ENCODE results near the gene FAM114A1.
A peak's percentile ranks its signal among the peaks of the same experiment; 100 is the strongest.

FAM114A1 gene

DNA sequence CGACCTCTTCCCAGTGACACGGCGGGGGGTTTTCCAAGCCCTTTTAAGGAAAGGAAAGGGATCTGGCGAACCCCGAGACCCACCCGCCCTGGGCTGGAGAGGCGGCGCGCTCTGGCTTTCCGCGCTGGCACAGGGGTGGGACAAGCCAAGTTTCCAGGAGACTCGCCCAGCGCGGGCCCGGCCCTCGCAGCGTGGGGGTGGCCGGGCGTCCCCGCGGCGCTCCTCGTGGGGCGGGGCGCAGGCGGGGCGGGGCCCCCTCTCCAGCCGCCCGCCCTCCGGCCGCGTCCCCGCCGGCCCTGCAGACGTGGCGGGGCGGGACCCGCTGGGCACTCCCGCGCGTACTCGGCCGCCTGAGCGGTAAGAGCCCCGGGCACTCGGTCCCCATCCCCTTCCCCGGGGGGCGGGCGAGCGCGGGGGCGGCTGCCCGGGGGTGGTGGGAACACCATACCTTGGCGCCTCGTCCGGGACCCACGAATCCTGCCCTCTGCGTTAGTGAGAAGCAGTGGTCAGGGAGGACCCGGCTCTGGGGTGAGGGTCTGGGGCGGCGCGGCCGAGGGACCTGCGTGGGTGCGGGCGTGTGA is at the start of gene FAM114A1:
FAM114A1 (plus strand) TSS at position 329 of the 581 bp plus-strand sequence. CDS start 10,273 bp downstream, outside the sequence.
- DNase-seq, result no peak

DNA sequence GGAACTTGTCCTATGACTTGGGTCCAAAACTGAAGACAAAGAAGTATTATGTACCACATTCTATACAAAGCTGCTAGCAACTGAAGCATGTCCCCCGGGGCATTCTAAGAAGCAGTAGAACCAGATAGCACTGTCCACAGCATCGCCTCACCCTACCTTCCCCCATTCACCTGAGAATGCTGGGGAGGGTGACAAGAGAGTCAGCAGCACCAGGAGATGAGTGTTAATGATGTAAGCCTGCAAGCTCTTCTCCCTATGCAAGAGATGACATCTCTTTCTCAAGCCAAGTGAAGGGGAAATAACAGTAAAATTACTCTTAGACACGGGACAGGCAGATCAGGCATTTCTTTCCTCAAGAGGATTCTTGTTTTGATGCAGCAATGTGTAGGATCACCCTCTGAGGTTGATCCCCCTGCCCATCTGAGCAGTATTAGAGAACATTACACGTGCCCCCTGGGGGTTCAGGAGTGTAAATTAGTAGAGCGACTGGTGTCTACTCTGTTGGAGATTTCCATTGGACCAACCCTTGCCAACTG is 49.1 kb upstream of the FAM114A1 start:
- no peak for DNase-seq

DNA sequence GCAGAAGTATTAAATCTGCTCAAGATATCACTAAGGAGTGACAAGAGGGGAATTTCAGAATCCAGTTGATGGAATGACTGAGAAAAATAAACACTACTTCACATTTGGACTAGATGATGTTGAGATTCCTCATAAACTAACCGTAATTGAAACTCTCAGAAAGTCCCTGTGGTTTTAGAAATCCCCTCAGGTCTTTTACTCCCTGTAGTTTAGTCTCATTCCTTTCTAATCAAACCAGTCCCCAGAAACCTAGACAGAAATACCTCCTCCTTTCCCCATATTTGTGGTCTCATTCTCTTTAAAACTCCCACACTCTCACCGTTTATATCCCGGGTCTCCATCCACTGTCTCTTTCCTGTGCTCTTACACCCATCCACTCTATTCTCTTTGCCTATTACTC is 48.0 kb upstream of the FAM114A1 start:
- DNase-seq, result no peak

- no peak for DNase-seq
These were observed 47.1 kb upstream of the FAM114A1 start for GRCh38 chr4:38820329-38821061.

GRCh38 chr4:38821739-38822138 is 45.9 kb upstream of the FAM114A1 start:
- no peak for DNase-seq

- DNase-seq, result no peak
These were observed 44.8 kb upstream of the FAM114A1 start for GRCh38 chr4:38822748-38823303.

- DNase-seq, result no peak
These were observed 43.8 kb upstream of the FAM114A1 start for GRCh38 chr4:38823766-38824165.

GRCh38 chr4:38829237-38829636 is 38.4 kb upstream of the FAM114A1 start:
- DNase-seq, result no peak

DNA sequence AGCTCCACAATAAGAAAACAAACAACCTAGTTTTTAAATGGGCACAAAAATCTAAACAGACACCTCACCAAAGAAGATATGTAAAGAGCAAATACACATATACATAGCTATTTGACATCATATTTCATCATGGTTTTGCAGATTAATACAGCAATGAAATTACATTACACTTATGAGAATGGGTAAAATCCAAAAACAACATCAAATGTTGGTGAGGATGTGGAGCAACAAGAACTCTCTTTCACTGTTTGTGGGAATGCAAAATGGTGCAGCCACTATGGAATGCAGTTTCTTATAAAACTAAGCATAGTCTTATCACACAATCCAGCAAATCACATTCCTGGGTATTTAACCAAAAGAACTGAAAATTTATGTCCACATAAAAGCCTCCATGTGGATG is 36.0 kb upstream of the FAM114A1 start:
- no peak for DNase-seq

- no peak for DNase-seq
These were observed 35.4 kb upstream of the FAM114A1 start for GRCh38 chr4:38832206-38832605.

GRCh38 chr4:38832624-38833528 is 34.7 kb upstream of the FAM114A1 start:
- no peak for DNase-seq

- no peak for DNase-seq
These were observed 33.0 kb upstream of the FAM114A1 start for GRCh38 chr4:38834570-38834969.

DNA sequence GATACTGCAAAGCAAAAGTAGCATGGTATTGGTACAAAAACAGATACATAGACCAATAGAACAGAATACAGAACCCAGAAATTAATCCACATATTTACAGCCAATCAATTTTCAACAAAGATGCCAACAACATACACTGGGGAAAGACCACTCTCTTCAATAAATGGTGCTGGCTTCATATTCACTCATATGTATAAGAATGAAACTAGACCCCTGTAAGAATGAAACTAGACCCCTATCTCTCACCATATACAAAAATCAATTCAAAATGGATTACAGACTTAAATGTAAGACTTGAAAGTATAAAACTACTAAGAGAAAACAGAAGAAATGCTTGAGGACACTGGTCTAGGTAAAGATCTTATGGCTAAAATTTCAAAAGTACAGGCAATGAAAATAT is 30.3 kb upstream of the FAM114A1 start:
- DNase-seq, result no peak

- no peak for DNase-seq
These were observed 29.8 kb upstream of the FAM114A1 start for GRCh38 chr4:38837849-38838248.

- no peak for DNase-seq
These were observed 24.6 kb upstream of the FAM114A1 start for GRCh38 chr4:38842994-38843393.

- DNase-seq, result no peak
These were observed 21.6 kb upstream of the FAM114A1 start for GRCh38 chr4:38846015-38846414.

DNA sequence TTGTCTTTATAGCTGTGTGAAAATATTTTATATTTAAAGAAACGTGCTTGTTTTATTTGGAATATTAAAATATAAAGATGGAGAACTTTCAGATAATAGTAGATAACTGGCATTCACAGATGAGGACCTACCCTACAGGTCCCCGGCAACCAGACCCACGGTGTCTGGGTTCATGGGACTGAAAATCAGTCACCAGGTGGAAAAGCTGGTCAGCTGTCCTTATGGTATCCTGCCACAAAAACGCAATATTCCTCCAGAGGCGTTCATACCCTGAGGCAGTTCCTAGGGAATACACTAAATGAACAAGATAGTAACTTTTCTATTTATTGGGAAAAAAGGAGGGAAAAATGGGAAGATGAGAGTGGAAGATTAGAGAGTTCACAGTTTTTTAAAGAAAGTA is 12.1 kb upstream of the FAM114A1 start:
- DNase-seq, result no peak

- DNase-seq, result no peak
These were observed 11.6 kb upstream of the FAM114A1 start for GRCh38 chr4:38856046-38856445.

GRCh38 chr4:38856524-38857337 is 10.9 kb upstream of the FAM114A1 start, which contains the start of gene TLR6:
Gene TLR6 (minus strand): TSS chr4:38856817. CDS start chr4:38829473, 27,344 bp downstream.
- peak; percentile 65 for DNase-seq

GRCh38 chr4:38857354-38858096 is 10.1 kb upstream of the FAM114A1 start:
- DNase-seq, result peak; percentile 64

DNA sequence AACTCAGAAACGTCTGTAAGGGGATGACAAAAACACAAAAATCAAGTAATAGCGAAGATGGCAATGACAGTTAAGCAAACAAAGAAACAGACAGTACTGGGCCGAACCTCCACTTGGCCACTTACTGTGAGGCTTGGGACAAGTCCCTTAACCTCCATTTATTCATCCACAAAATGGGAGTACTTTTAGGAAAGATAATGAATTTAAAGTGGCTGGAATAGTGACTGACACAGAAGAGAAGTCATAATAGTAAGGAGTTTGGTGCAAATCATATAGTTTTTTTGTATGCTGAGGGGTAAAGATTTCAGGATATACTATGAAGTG is 9.5 kb upstream of the FAM114A1 start:
- DNase-seq, result no peak

All from GDM1 (cell line).